Measurements from ENCODE around the gene RTTN.

DNA sequence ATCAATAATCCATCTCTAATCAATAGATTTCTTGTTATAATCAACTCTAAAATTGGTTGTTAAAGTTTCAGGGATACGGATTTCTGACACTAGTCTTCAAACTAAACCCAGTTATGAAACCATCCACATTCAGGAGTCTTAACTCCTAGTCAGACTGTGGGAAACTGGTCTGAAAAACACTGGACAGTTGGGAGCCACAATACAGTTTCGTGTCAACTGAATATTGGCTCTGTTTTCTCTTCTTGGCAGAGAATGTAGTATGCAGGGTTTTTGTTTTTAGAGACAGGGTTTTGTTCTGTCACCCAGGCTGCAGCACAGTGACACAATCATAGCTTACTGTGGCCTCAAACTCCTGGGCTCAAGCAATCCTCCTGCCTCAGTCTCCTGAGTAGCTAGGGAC is 123.1 kb downstream of the RTTN start:
- no peak for TF ChIP-seq EZH2 (IDR thresholded peaks at IDR 0.05; ENCODE audit: borderline replicate concordance, low read depth, low read length, poor library complexity, severe bottlenecking)
- TF ChIP-seq, protein P1, sequence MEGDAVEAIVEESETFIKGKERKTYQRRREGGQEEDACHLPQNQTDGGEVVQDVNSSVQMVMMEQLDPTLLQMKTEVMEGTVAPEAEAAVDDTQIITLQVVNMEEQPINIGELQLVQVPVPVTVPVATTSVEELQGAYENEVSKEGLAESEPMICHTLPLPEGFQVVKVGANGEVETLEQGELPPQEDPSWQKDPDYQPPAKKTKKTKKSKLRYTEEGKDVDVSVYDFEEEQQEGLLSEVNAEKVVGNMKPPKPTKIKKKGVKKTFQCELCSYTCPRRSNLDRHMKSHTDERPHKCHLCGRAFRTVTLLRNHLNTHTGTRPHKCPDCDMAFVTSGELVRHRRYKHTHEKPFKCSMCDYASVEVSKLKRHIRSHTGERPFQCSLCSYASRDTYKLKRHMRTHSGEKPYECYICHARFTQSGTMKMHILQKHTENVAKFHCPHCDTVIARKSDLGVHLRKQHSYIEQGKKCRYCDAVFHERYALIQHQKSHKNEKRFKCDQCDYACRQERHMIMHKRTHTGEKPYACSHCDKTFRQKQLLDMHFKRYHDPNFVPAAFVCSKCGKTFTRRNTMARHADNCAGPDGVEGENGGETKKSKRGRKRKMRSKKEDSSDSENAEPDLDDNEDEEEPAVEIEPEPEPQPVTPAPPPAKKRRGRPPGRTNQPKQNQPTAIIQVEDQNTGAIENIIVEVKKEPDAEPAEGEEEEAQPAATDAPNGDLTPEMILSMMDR (conservative IDR thresholded peaks at IDR 0.05; ENCODE audit: low read depth, low read length): no peak
